Activated T-helper 1 cell treated with anti-CD3 and anti-CD28 coated beads, Interleukin-2, amount 50 U/mL, for 16 hours (primary cell): Measurements from ENCODE around the gene CHEK2.
"Not testable (repeated sequence)": the region's sequence is repeated elsewhere in the genome, so short reads cannot be mapped to it uniquely, and the experiment has no call there.

Experiments
- DNase-seq, 2 donors: peaks; one replicate each; pipeline ENCODE4 v3.0.0-alpha.2; 2020; ENCODE audit warnings: low read depth in 1 of 2, low spot score in 1 of 2

The CHEK2 gene

DNA sequence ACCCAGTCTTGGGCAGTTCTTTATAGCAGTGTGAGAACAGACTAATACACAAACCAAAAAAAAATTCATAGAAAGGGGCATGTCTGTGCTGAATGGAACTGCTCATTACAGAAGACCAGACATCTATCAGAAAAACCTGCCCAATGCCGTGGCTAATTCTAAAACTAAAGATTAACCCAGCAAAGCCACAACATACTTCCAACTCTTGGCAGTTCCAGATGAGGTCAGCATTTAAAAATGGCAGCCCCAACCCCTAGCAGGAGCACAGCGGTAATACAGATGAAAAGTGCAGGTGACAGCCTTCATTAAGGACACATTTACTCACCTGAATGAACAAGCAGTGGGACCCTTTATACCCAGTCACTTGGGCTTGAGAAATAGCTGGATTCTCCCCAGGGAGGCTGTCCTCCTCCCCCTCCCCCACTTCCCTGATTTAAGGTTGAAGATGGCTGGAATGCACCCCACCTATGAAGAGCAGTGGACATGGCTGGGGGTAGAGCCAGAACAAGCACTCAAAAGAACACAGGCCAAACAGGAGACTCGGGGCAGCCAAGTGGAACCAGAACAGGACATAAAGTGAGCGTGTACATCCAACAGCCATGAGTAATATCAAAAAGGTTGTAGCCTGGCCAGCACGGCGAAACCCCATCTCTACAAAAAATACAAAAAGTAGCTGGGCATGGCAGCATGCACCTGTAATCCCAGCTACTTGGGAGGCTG lies 48.4 kb downstream of the CHEK2 start:
- not testable (repeated sequence) for DNase-seq

DNA sequence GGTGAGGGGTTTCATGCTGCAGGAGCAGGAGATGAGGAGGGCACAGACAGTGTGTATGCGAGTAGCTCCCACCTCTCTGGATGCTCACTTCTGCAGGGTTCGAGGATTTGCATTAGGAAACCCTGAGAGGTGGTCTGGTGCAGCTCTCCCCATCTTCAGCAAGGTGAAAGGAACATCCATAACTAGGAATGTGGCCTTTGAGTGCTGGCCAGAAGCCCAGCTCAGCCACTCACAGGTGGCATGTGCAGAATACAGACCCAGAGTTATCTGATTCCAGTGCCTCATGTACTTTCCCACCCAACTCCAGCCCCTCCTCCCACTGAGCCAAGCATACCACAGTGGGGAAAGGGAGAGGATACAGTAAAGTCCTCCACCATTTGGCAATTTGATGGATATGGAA lies 51.8 kb downstream of the CHEK2 start:
- not testable (repeated sequence) for DNase-seq

DNA sequence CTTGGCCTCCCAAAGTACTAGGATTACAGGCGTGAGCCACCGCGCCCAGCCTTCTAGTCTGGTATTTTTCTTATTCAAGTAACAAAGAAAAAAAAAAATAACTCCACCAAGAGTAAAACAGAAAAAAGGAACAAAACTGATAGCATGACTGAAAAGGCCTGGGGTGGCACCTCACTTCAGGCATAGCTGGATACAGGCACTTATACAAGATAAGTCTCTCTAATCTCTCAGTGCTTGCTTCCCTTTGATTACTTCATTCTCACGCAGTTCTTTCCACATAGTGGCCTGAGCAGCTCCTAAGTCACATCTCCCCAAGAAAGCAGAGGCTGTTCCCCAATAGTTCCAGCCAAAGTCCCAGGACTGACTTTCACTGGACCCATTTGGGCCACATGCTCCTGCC lies 58.7 kb downstream of the CHEK2 start:
- not testable (repeated sequence) for DNase-seq

DNA sequence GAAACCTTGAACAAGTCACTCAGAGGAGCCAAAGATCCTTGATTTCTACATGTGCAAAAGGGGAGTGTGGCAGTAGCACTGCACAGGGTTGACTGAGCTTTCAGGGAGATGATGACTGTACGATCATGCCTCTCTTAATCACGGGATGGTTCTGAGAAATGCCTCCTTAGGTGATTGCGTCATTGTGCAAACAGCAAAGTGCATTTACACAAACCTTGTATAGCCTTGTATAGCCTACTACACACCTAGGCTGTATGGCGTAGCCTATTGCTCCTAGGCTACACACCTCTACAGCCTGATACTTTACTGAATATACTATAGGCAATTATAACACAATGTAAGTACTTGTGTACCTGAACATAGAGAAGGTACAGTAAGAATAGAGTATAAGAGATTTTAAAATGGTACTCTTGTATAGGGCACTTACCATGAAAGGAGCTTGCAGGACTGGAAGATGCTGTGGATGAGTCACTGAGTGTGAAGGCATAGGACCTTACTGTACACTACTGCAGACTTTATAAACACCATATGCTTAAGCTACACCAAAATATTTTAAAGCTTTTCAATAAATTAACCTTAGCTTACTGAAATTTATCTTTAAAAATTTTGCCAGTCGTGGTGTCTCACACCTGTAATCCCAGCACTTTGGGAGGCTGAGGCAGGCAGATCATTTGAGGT lies 60.7 kb downstream of the CHEK2 start:
- DNase-seq: not testable (repeated sequence)

DNA sequence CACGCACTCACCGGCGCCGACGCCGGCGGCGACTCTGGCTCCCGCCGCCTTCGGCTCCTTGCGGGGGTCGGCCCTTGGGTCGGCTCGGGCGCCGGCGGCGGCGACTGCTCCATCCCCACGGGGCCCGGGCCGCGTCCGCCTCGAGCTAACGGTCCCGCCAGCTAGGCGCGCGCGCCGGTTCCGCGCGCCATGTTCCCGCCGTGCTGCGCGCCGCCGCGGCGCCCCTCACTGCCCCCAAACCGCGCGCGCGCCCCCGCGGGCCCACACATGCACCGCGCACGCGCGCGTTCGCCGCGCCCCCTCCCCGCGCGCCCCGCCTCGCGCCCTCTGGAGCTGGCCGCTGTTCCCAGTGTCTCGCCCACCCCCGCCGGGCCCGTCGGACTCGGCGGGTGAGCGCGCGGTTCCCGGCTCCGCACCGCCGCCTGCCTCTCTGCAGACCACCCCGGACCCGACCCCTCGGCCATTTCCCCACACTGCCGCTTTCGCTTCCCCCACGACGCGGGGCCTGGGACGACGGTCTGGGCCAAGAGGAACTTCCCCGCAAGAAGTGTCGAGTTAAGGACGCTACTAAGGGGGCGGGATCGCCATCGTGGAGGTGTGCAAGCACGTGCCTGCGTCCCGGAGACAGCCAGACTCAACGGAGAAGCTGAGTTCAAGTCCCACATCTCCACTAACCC lies 61.9 kb downstream of the CHEK2 start, which contains the start of gene TTC28:
Gene TTC28 (minus strand): TSS at position 230 of the 677 bp plus-strand sequence. CDS start 117 bp downstream, at position 113.
- DNase-seq: not testable (repeated sequence)

DNA sequence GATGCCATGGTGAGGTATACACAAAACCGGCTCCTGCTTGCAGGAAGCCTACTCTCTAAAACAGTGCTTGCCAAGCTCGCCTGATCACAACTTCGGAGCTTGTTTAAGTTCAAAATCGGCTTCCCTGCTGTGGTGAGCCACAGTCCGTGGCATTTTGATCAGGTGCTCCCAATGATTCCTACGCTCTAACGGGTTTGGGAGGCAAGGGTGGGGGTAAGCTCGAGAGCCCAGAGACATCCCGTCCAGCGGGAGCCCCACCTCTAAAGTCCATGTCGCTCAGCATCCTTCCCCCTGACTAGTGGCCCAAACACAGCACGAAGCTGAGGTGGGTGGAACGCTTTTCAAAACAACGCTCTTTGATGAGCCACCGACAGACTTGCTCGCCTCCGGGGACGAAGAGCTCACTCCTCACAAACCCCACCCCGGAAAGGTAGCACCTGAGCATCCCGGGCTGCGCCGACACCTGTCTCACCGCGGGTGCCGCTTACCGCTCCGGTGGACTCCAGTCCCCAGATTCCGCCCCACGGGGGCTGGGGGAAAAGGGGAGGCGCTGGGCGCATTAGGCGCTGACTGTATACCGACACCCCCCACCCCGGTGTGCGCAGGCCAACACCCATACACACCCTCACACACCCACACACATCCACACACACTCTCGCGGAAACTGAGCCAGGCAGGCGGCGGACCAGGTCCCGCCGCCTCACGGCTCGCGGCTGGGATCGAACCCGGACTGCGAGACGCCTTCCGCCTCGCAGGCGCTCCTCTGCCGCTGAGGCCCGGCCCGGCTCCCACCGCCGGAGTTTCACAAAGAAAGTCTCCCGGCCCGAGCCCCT lies 62.6 kb downstream of the CHEK2 start:
- DNase-seq: not testable (repeated sequence)

DNA sequence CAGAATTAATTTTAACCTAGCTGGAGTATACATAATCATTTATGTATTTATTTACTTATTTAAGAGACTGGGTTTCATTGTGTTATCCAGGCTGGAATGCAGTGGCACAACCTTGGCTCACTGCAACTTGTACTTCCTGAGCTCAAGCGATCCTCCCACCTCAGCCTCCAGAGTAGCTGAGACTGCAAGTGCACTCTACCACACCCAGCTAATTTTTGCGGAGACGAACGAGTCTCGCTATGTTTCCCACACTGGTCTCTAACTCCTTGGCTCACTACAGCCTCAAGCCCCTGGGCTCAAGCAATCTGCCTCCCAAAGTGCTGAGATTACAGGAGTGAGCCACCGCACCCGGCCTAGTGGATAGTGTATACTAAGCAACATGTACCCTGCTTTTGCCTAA lies 63.5 kb downstream of the CHEK2 start:
- not testable (repeated sequence) for DNase-seq

DNA sequence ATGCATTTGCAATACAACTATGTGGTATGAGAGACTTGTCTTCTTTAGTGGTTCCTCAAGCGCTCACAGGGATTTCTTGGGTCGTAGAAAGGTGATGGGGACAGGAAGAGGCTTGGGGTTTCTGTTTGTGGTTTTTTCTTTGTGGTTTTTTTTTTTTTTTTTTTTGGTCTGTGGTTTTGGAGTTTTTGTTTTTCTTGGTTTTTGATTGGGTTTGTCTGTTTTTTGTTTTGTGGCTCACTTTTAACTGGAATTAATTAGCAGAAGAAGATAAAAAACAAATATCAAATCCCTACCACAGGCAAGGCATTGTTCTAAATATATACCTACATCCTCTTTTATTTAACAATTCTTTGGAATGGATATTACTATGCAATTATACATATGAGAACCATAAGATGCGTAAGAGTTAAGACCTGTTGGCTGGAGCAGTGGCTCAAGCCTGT lies 67.5 kb downstream of the CHEK2 start:
- no peak for DNase-seq

DNA sequence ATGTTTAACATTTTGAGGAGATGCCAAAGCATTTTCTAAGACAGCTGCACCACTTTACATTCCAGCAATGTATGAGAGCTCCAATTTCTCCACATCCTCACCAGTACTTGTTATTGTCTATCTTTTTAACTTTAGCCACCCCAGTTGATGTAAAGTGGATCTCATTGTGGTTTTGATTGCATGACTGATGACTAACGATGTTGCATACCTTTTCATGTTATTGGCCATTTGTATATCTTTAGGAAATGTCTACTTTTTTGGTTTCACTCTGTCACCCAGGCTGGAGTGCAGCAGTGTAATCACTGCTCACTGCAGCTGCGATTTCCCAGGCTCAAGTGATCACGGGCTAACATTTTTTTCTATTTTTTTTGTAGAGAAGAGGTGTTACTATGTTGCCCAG lies 70.9 kb downstream of the CHEK2 start:
- no peak for DNase-seq

DNA sequence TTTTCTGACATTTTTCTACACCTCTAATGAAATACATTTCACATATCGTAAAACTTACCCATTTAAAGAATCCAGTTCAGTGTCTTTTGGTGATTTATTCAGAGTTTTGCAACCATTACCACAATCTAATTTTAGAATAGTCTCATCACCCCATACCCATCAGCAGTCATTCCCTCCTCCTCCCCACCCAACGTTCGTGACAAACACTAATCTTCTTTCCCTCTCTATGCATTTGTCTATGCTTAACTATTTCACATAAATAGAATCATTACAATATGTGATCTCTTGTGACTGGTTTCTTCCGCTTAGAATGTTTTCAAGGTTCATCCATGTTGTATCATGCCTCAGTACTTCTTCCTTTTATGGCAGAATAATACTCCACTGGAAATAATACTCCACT lies 71.5 kb downstream of the CHEK2 start:
- no peak for DNase-seq

DNA sequence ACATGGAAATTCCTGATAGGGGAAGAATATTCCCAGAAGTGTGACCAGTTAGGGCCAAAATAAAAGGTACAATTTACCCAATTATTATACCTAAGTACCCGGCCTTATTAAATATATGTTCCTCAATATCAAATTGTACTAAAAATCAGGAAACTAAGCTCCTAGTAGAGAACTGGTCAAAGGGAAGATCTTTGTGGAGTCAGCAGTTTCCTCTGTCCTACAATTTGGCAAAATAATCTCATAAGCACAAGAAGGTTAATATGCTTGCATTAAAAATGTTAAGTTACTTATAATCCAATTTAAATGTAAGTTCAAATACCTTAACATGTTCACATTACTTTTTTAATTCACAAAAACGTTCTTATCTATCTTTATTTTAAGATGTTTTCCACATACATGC lies 72.2 kb downstream of the CHEK2 start:
- no peak for DNase-seq

DNA sequence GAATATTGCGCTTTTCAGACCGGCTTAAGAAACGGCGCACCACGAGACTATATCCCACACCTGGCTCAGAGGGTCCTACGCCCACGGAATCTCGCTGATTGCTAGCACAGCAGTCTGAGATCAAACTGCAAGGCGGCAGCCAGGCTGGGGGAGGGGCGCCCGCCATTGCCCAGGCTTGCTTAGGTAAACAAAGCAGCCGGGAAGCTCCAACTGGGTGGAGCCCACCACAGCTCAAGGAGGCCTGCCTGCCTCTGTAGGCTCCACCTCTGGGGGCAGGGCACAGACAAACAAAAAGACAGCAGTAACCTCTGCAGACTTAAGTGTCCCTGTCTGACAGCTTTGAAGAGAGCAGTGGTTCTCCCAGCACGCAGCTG lies 78.1 kb downstream of the CHEK2 start:
- DNase-seq: not testable (repeated sequence)

DNA sequence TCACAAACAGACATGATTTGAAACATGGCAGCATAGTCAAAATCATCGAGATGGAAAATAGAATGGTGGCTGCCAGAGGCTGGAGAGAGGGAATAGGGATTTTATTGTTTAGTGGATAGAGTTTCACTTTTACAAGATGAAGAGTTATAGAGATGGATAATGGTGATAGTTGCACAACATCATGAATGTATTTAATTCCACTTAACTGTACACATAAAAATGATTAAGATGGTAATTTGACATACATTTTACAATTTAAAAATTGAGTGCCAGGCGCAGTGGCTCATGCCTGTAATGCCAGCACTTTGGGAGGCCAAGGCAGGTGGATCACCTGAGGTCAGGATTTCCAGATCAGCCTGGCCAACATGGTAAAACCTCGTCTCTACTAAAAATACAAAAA lies 83.2 kb downstream of the CHEK2 start:
- no peak for DNase-seq

DNA sequence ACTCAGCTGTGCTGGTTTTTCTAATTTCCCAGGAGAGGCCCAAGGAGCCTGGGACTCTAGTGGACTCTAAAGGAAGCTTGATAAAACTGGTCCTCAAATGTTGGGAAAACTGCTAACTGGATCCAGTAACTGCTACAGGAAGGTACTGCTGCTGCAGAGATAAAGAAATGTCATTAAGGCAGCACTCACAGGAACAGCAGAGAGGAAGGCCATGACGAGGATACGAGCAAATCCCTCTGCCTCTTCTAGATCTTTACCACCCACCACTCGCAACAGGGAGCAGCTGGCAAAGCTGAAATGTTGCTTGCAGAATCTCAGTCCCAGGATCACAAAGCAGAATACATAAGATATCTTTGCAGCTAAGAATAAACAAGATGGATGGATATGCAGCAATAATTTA lies 85.4 kb downstream of the CHEK2 start:
- no peak for DNase-seq

DNA sequence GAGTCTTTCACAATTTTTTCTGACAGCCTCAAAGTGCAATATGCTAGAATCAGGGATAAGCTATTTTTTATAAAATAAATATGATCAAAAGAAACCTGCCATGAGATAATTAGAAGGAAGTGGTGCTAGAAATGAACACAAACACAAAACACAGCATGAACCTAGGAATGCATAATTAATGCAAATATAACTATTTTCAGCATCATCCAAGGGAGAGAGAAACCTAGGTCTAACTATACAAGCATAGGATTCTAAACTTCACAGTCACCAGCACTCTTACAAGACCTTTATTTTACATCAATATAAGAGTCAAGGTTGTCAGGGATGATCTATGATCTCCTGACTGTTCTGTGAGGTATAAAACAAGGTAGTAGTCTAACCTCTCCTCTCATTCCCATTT lies 91.2 kb downstream of the CHEK2 start:
- DNase-seq: no peak

DNA sequence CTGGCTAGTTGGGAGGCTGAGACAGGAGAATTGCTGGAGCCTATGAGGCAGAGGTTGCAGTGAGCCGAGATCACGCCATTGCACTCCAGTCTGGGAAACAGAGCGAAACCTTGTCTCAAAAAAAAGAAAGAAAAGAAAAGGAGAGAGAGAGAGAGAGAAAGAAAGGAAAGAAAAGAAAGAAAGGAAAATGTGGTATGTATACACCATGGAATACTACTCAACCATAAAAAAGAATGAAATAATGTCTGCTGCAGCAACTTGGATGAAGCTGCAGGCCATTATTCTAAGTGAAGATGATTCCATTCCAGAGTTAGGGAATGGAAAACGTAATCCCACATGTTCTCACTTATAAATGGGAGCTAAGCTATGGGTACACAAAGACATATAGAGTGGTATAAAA lies 92.8 kb downstream of the CHEK2 start:
- DNase-seq: no peak

DNA sequence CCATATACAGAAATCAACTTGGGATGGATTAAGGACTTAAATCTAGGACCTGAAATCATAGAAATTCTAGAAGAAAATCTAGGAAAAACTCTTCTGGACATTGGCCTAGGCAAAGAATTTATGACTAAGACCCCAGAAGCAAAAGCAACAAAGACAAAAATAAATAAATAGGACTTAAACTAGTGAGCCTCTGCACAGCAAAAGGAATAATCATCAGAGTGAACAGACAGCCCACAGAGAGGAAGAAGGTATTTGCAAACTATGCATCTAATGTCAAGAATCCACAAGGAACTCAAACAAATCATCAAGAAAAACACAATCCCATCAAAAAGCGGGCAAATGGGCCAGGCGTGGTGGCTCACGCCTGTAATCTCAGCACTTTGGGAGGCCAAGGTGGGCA lies 94.4 kb downstream of the CHEK2 start:
- no peak for DNase-seq

DNA sequence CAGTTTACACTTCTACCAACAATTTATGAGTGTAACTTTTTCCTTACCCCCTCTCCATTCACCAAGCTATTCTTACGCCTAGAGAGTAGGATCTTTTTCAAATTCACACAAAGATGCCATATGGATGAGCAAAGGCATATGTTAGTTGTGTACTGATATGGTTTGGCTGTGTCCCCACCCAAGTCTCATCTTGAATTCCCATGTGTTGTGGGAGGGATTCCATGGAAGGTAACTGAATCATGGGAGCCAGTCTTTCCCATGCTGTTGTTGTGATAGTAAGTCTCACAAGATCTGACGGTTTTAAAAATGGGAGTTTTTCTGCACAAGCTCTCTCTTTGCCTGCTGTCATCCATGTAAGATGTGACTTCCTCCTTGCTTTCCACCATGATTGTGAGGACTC lies 102.3 kb downstream of the CHEK2 start:
- DNase-seq: no peak
